ENCODE results near the gene EYS. TPM values are rescaled to one million over a fixed set of nuclear protein-coding genes. Genes with fewer than 3 reads are reported as not detected.

Gene EYS
- polyA plus RNA-seq, 2 of the 4 experiments (the other 2 are of a cell fraction), result 0.03 to 0.06 TPM

GRCh38 chr6:64736421-64736950 is 970.5 kb downstream of the EYS start:
- ChIA-PET CTCF (no interaction called here), POLR2A (no interaction called here)
- Histone ChIP-seq H3K4me2 (no peak overlapping the region), H3K9me3 (no peaks in the 10 kb centered on the region), H3K4me1 (no peaks in the 10 kb centered on the region), H3K4me3 (no peak overlapping the region), H3K27ac (no peak overlapping the region)
- TF ChIP-seq, protein P1, sequence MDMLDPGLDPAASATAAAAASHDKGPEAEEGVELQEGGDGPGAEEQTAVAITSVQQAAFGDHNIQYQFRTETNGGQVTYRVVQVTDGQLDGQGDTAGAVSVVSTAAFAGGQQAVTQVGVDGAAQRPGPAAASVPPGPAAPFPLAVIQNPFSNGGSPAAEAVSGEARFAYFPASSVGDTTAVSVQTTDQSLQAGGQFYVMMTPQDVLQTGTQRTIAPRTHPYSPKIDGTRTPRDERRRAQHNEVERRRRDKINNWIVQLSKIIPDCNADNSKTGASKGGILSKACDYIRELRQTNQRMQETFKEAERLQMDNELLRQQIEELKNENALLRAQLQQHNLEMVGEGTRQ (IDR thresholded peaks at IDR 0.05), result no peak
- 27% methylated on average over 4 of the region's 4 CpGs for WGBS (ENCODE audit: missing lambda C conversion rate)
- no peak for ATAC-seq
- DNase-seq (ENCODE audit: low read depth in 1 of 2, low spot score in 1 of 2), result no peak
- FAIRE-seq, result no peak

- WGBS (ENCODE audit: missing lambda C conversion rate), result 57% methylated on average over 4 of the region's 4 CpGs
- no peak for DNase-seq (ENCODE audit: low read depth in 1 of 2, low spot score in 1 of 2)
- no peak for TF ChIP-seq MYC (IDR thresholded peaks at IDR 0.05; ENCODE audit: borderline replicate concordance, low read length)
- no peak for TF ChIP-seq CHD4 (IDR thresholded peaks at IDR 0.05; ENCODE audit: borderline replicate concordance)
- no peak for TF ChIP-seq MAFK (IDR thresholded peaks at IDR 0.05; ENCODE audit: partially characterized antibody)
- TF ChIP-seq SREBF2 (IDR thresholded peaks at IDR 0.05), result no peak
- no peak for TF ChIP-seq TFCP2L1 (CRISPR knock-in tag; IDR thresholded peaks at IDR 0.05)
- TF ChIP-seq HOXA7 (CRISPR knock-in tag; IDR thresholded peaks at IDR 0.05), result no peak
- TF ChIP-seq, protein P2, sequence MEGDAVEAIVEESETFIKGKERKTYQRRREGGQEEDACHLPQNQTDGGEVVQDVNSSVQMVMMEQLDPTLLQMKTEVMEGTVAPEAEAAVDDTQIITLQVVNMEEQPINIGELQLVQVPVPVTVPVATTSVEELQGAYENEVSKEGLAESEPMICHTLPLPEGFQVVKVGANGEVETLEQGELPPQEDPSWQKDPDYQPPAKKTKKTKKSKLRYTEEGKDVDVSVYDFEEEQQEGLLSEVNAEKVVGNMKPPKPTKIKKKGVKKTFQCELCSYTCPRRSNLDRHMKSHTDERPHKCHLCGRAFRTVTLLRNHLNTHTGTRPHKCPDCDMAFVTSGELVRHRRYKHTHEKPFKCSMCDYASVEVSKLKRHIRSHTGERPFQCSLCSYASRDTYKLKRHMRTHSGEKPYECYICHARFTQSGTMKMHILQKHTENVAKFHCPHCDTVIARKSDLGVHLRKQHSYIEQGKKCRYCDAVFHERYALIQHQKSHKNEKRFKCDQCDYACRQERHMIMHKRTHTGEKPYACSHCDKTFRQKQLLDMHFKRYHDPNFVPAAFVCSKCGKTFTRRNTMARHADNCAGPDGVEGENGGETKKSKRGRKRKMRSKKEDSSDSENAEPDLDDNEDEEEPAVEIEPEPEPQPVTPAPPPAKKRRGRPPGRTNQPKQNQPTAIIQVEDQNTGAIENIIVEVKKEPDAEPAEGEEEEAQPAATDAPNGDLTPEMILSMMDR (IDR thresholded peaks at IDR 0.05), result no peak
- FAIRE-seq, result no peak
- H3K27ac ChIP-seq, result no peak overlapping the region
- ChIA-PET POLR2A (no interaction called here), CTCF (no interaction called here)
- H3K4me3 ChIP-seq, result no peak overlapping the region
- H3K9me3 ChIP-seq, result no peaks in the 10 kb centered on the region
- H3K4me1 ChIP-seq, result no peaks in the 10 kb centered on the region
- H3K4me2 ChIP-seq, result no peak overlapping the region
- ATAC-seq, result no peak
Measured at GRCh38 chr6:64733433-64733832, 973.6 kb downstream of the EYS start.

GRCh38 chr6:64732888-64733287 is 974.1 kb downstream of the EYS start:
- H3K27ac ChIP-seq, result no peak overlapping the region
- H3K9me3 ChIP-seq, result no peaks in the 10 kb centered on the region
- no peak for ATAC-seq
- CTCF ChIA-PET, result no interaction called here
- no peaks in the 10 kb centered on the region for H3K4me1 ChIP-seq
- H3K4me2 ChIP-seq, result no peak overlapping the region
- no peak for DNase-seq (ENCODE audit: low read depth in 1 of 2, low spot score in 1 of 2)
- TF ChIP-seq, protein P1 (IDR thresholded peaks at IDR 0.05), result no peak
- TF ChIP-seq CBX2 (IDR thresholded peaks at IDR 0.05; ENCODE audit: borderline replicate concordance, low read depth), result no peak
- no peak for TF ChIP-seq FOSL2 (IDR thresholded peaks at IDR 0.05)
- TF ChIP-seq FOSL2 (CRISPR knock-in tag; IDR thresholded peaks at IDR 0.05), result no peak
- H3K4me3 ChIP-seq, result no peak overlapping the region
- FAIRE-seq, result no peak
- POLR2A ChIA-PET, result no interaction called here

DNA sequence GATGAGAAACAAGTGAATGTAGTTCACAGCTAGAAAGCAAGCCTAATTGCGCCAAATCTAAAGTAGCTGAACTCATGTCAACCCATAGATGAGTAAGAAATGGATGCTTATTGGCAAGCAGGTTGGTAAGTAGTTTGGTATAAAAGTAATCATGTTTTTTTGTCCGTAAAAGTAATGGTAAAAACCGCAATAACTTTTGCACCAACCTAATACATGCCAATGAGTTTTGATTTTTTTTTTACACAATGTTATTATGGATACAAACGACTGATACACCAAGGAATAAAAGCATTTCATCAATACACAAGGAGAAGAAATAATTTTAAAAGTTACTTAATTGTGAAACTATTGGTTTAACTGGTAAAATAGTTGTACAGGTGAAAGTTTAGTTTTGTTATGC is 977.5 kb downstream of the EYS start:
- 43% methylated on average over 4 of the region's 4 CpGs for WGBS (ENCODE audit: missing lambda C conversion rate)
- Histone ChIP-seq H3K4me1 (no peaks in the 10 kb centered on the region), H3K4me2 (no peak overlapping the region), H3K4me3 (no peak overlapping the region), H3K27ac (no peak overlapping the region), H3K9me3 (no peaks in the 10 kb centered on the region)
- no peak for FAIRE-seq
- ATAC-seq, result no peak
- ChIA-PET POLR2A (no interaction called here), CTCF (no interaction called here)
- no peak for TF ChIP-seq NFE2L2 (conservative IDR thresholded peaks at IDR 0.05; ENCODE audit: low read length)
- no peak for TF ChIP-seq HEYL (CRISPR knock-in tag; IDR thresholded peaks at IDR 0.05)
- DNase-seq (ENCODE audit: low read depth in 1 of 2, low spot score in 1 of 2), result no peak

DNA sequence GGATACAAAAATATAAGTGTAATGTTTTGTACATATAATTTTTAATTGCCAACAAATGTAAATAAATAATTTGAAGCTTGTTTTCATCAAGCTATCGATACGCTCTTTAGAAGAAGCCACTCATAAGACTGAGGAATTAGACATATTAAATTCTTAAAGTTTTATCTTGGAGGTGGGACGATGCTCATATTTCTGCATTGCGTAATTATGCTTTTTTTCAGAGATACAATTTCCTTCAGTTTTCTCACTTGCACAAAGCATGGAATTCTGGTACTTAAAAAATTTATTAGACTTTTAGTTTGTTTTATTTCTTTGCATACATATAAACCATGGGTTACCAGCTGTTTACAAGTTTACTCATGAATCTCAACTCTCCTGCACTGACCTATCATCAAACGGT is 980.0 kb downstream of the EYS start:
- Histone ChIP-seq H3K27ac (no peak overlapping the region), H3K4me1 (no peaks in the 10 kb centered on the region), H3K4me3 (no peak overlapping the region), H3K4me2 (no peak overlapping the region), H3K9me3 (no peaks in the 10 kb centered on the region)
- POLR2A ChIA-PET, result no interaction called here
- no peak for FAIRE-seq
- DNase-seq (ENCODE audit: low read depth in 1 of 2, low spot score in 1 of 2), result no peak
- CTCF ChIA-PET, result no interaction called here
- 54% methylated on average over 5 of the region's 5 CpGs for WGBS (ENCODE audit: missing lambda C conversion rate)
- ATAC-seq, result no peak
- TF ChIP-seq JUN (IDR thresholded peaks at IDR 0.05), result no peak
- TF ChIP-seq JUNB (IDR thresholded peaks at IDR 0.05), result no peak
- TF ChIP-seq HES2 (IDR thresholded peaks at IDR 0.05), result no peak
- TF ChIP-seq ESRRA (IDR thresholded peaks at IDR 0.05; ENCODE audit: borderline replicate concordance, low read length), result no peak
- no peak for TF ChIP-seq ATOH8 (CRISPR knock-in tag; IDR thresholded peaks at IDR 0.05; ENCODE audit: low read depth)
- no peak for TF ChIP-seq BCL3 (IDR thresholded peaks at IDR 0.05)
- TF ChIP-seq CHD2 (IDR thresholded peaks at IDR 0.05; ENCODE audit: low read length, partially characterized antibody), result no peak
- TF ChIP-seq, protein P1 (IDR thresholded peaks at IDR 0.05), result no peak
- TF ChIP-seq EHMT2 (IDR thresholded peaks at IDR 0.05; ENCODE audit: low read depth), result no peak

Data from A549 (cell line).